HG03159 (cell line): Measurements from ENCODE around the gene PCF11.
"Not testable (repeated sequence)": the region's sequence is repeated elsewhere in the genome, so short reads cannot be mapped to it uniquely, and the experiment has no call there.

Experiments
- ATAC-seq: cut with Tn5 transposase; IDR thresholded peaks from one replicate; pipeline ENCODE4 v1.9.1; 2021; ENCODE audit warnings: mild to moderate bottlenecking, moderate library complexity; ENCODE audit not compliant: unreplicated experiment

PCF11 gene

GRCh38 chr11:83156996-83157593 lies at the start of gene PCF11:
PCF11 (plus strand) TSS chr11:83157131; CDS start chr11:83157440, 309 bp downstream.
- peak; percentile 7 for ATAC-seq

GRCh38 chr11:83112886-83113285 lies 44.0 kb upstream of the PCF11 start:
- no peak for ATAC-seq

GRCh38 chr11:83115026-83115425 lies 41.9 kb upstream of the PCF11 start:
- ATAC-seq: no peak

GRCh38 chr11:83115551-83115950 lies 41.4 kb upstream of the PCF11 start:
- ATAC-seq: no peak

GRCh38 chr11:83116015-83116641 lies 40.8 kb upstream of the PCF11 start:
- ATAC-seq: no peak

GRCh38 chr11:83118814-83119213 lies 38.1 kb upstream of the PCF11 start:
- ATAC-seq: no peak

- no peak for ATAC-seq
Measured at GRCh38 chr11:83119216-83119615, 37.7 kb upstream of the PCF11 start.

GRCh38 chr11:83120327-83120726 lies 36.6 kb upstream of the PCF11 start:
- ATAC-seq: no peak

- no peak for ATAC-seq
Measured at GRCh38 chr11:83122050-83122449, 34.9 kb upstream of the PCF11 start.

- ATAC-seq: no peak
Measured at GRCh38 chr11:83122766-83123165, 34.2 kb upstream of the PCF11 start.

- no peak for ATAC-seq
Measured at GRCh38 chr11:83124636-83125424, 32.1 kb upstream of the PCF11 start.

- no peak for ATAC-seq
Measured at GRCh38 chr11:83125577-83125976, 31.4 kb upstream of the PCF11 start.

GRCh38 chr11:83127310-83127637 lies 29.7 kb upstream of the PCF11 start:
- ATAC-seq: peak; percentile 31

- no peak for ATAC-seq
Measured at GRCh38 chr11:83132191-83132590, 24.7 kb upstream of the PCF11 start.

- ATAC-seq: not testable (repeated sequence)
Measured at GRCh38 chr11:83133266-83133665, 23.7 kb upstream of the PCF11 start.

GRCh38 chr11:83139310-83139709 lies 17.6 kb upstream of the PCF11 start:
- ATAC-seq: no peak

GRCh38 chr11:83140691-83141455 lies 16.1 kb upstream of the PCF11 start:
- ATAC-seq: peak; percentile 96

- no peak for ATAC-seq
Measured at GRCh38 chr11:83147895-83148294, 9.0 kb upstream of the PCF11 start.

- ATAC-seq: no peak
Measured at GRCh38 chr11:83150450-83150849, 6.5 kb upstream of the PCF11 start.

- ATAC-seq: no peak
Measured at GRCh38 chr11:83151274-83151977, 5.5 kb upstream of the PCF11 start.

- no peak for ATAC-seq
Measured at GRCh38 chr11:83152264-83152663, 4.7 kb upstream of the PCF11 start.
